Endothelial cell (in vitro differentiated cells): ENCODE data around the gene SIGLEC6. TPM values are rescaled to one million over a fixed set of nuclear protein-coding genes. Genes with fewer than 3 reads are reported as not detected.

Source experiments
- DNase-seq: peaks from one replicate; pipeline ENCODE4 v3.0.0; 2021; ENCODE audit warnings: low spot score
- H3K27ac Mint-ChIP-seq: one replicate; pipeline ENCODE4 v1.8.0; 2021; ENCODE audit warnings: mixed read lengths, inconsistent platforms; ENCODE audit not compliant: unreplicated experiment
- H3K27me3 Mint-ChIP-seq: one replicate; pipeline ENCODE4 v1.8.0; 2021; ENCODE audit warnings: mild to moderate bottlenecking, moderate library complexity, mixed read lengths, inconsistent platforms; ENCODE audit not compliant: unreplicated experiment
- H3K36me3 Mint-ChIP-seq: one replicate; pipeline ENCODE4 v1.8.0; 2021; ENCODE audit warnings: mild to moderate bottlenecking, low read depth, mixed read lengths, inconsistent platforms; ENCODE audit not compliant: unreplicated experiment
- H3K4me1 Mint-ChIP-seq: one replicate; pipeline ENCODE4 v1.8.0; 2021; ENCODE audit warnings: mild to moderate bottlenecking, mixed read lengths, inconsistent platforms; ENCODE audit not compliant: unreplicated experiment
- H3K4me3 Mint-ChIP-seq: one replicate; pipeline ENCODE4 v1.8.0; 2021; ENCODE audit warnings: mild to moderate bottlenecking, mixed read lengths, inconsistent platforms; ENCODE audit not compliant: unreplicated experiment
- H3K9me3 Mint-ChIP-seq: one replicate; pipeline ENCODE4 v1.8.0; 2021; ENCODE audit warnings: mixed read lengths, inconsistent platforms; ENCODE audit not compliant: unreplicated experiment
- CTCF ChIP-seq: fragments of 200-600 bp; sonication (generic); IDR thresholded peaks from one replicate; pipeline ENCODE4 v1.5.0; 2021; ENCODE audit warnings: antibody characterized with exemption; ENCODE audit not compliant: unreplicated experiment
- total RNA-seq: library from RNA; stranded (reverse); fragmentation: NEBNext Ultra II Directional; extraction: Animal tissue kit (Norgen Biotek cat#: 25700); gene quantifications from one replicate; pipeline ENCODE4 v1.2.1, GENCODE V29; 2021; ENCODE audit not compliant: unreplicated experiment

The SIGLEC6 gene
- total RNA-seq, 1 donor from 2014 or later: not detected

GRCh38 chr19:51467864-51468544, 63.5 kb downstream of the SIGLEC6 start:
- Mint-ChIP-seq H3K36me3 (no peaks in the 10 kb centered on the region), H3K27ac (peak overlapping the region; percentile 85), H3K4me1 (peaks cover 47% of the 10 kb centered on the region), H3K9me3 (no peaks in the 10 kb centered on the region), H3K4me3 (peak overlapping the region; percentile 15), H3K27me3 (peaks cover 4% of the 10 kb centered on the region)
- no peak for TF ChIP-seq CTCF
- DNase-seq: no peak

Other genes with a start within 250 kb of the SIGLEC6 start
- 114 TPM for gene IGLON5, start 220.0 kb downstream of the SIGLEC6 start, total RNA-seq
- gene VSIG10L, start 189.5 kb downstream of the SIGLEC6 start, total RNA-seq: 5.9 TPM
- gene ETFB, start 165.3 kb downstream of the SIGLEC6 start, total RNA-seq: 55.1 TPM
- gene CLDND2, start 162.7 kb downstream of the SIGLEC6 start, total RNA-seq: not detected
- gene NKG7, start 159.0 kb downstream of the SIGLEC6 start, total RNA-seq: not detected
- gene LIM2, start 143.7 kb downstream of the SIGLEC6 start, total RNA-seq: not detected
- gene C19orf84, start 141.1 kb downstream of the SIGLEC6 start, total RNA-seq: 0.21 TPM
- gene SIGLEC10, start 114.0 kb downstream of the SIGLEC6 start, total RNA-seq: not detected
- gene SIGLEC8, start 73.2 kb downstream of the SIGLEC6 start, total RNA-seq: not detected
- gene CEACAM18, start 53.1 kb downstream of the SIGLEC6 start, total RNA-seq: not detected
- not detected for gene SIGLEC12, start 29.9 kb downstream of the SIGLEC6 start, total RNA-seq
- gene ZNF175, start 39.6 kb upstream of the SIGLEC6 start, total RNA-seq: 18.3 TPM
- not detected for gene SIGLEC5, start 98.7 kb upstream of the SIGLEC6 start, total RNA-seq
- gene SIGLEC14, start 115.2 kb upstream of the SIGLEC6 start, total RNA-seq: 0.21 TPM
- gene SPACA6, start 161.7 kb upstream of the SIGLEC6 start, total RNA-seq: 12.9 TPM
- not detected for gene HAS1, start 192.3 kb upstream of the SIGLEC6 start, total RNA-seq
- gene FPR1, start 220.2 kb upstream of the SIGLEC6 start, total RNA-seq: 0.67 TPM
- gene FPR2, start 229.5 kb upstream of the SIGLEC6 start, total RNA-seq: 0.74 TPM